Keratinocyte (primary cell): ENCODE data around the gene GEN1. TPM values are rescaled to one million over a fixed set of nuclear protein-coding genes. Genes with fewer than 3 reads are reported as not detected.

Experiments used
- DNase-seq: peaks from one replicate; pipeline ENCODE4 v3.0.0-alpha.2; 2011; ENCODE audit warnings: low read depth, missing footprints, low spot score
- FAIRE-seq: peaks from 2 replicates; lab custom pipeline; 2011; peaks lifted over from hg19 to GRCh38; lab: Jason Lieb, UNC
- H2AFZ ChIP-seq: 2 replicates; pipeline ENCODE4 v1.6.0; 2012; ENCODE audit warnings: low read length, control low read depth, inconsistent platforms; ENCODE audit not compliant: control insufficient read depth
- H3K27ac ChIP-seq: 2 replicates; pipeline ENCODE4 v1.5.1; 2011; ENCODE audit warnings: low read length; ENCODE audit not compliant: control insufficient read depth, insufficient read depth
- H3K27me3 ChIP-seq: 3 replicates; pipeline ENCODE4 v1.6.0; 2011; ENCODE audit warnings: low read length; ENCODE audit not compliant: control insufficient read depth, insufficient read depth; ENCODE audit errors: extremely low read depth
- H3K36me3 ChIP-seq, 2 experiments: 2 replicates in 1 of 2; 3 replicates in 1 of 2; pipeline ENCODE4 v1.5.1; 2011; ENCODE audit warnings: low read length in 2 of 2, mild to moderate bottlenecking in 1 of 2; ENCODE audit not compliant: control insufficient read depth in 2 of 2, insufficient read depth in 2 of 2; ENCODE audit errors: extremely low read depth in 1 of 2
- H3K4me1 ChIP-seq: 3 replicates; pipeline ENCODE4 v1.5.1; 2011; ENCODE audit warnings: low read length; ENCODE audit not compliant: control insufficient read depth, insufficient read depth; ENCODE audit errors: extremely low read depth
- H3K4me2 ChIP-seq: 3 replicates; pipeline ENCODE4 v1.6.0; 2011; ENCODE audit warnings: low read depth, low read length; ENCODE audit not compliant: control insufficient read depth, insufficient read depth; ENCODE audit errors: extremely low read depth
- H3K4me3 ChIP-seq, 3 experiments: fragments of 200-600 bp in 1 of 3; sonication (generic) in 1 of 3; 2 replicates in 2 of 3; 3 replicates in 1 of 3; pipeline ENCODE4 v1.5.1; 2011 to 2016; ENCODE audit warnings: low read length in 3 of 3, mild to moderate bottlenecking in 3 of 3, control low read depth in 2 of 3, inconsistent platforms in 1 of 3, low read depth in 1 of 3, mixed read lengths in 1 of 3, mixed run types in 1 of 3, moderate library complexity in 1 of 3; ENCODE audit not compliant: control insufficient read depth in 2 of 3, insufficient read depth in 2 of 3; ENCODE audit errors: extremely low read depth in 1 of 3
- H3K79me2 ChIP-seq: 2 replicates; pipeline ENCODE4 v1.6.0; 2012; ENCODE audit warnings: low read length; ENCODE audit not compliant: control insufficient read depth, insufficient read depth
- H3K9ac ChIP-seq: 3 replicates; pipeline ENCODE4 v1.6.0; 2011; ENCODE audit warnings: low read length; ENCODE audit not compliant: control insufficient read depth, insufficient read depth; ENCODE audit errors: extremely low read depth
- H3K9me1 ChIP-seq: 3 replicates; pipeline ENCODE4 v1.6.0; 2011; ENCODE audit warnings: low read length; ENCODE audit not compliant: control insufficient read depth, insufficient read depth; ENCODE audit errors: extremely low read depth
- H3K9me3 ChIP-seq: 2 replicates; pipeline ENCODE4 v1.5.1; 2012; ENCODE audit warnings: low read depth, low read length; ENCODE audit not compliant: control insufficient read depth
- H4K20me1 ChIP-seq: 3 replicates; pipeline ENCODE4 v1.6.0; 2011; ENCODE audit warnings: low read length; ENCODE audit not compliant: control insufficient read depth, insufficient read depth; ENCODE audit errors: extremely low read depth
- EZH2 ChIP-seq: IDR thresholded peaks from one replicate; pipeline ENCODE4 v1.6.1; 2012; ENCODE audit warnings: inconsistent platforms, mild to moderate bottlenecking, low read length, moderate library complexity
- dilution Hi-C: fragments of 300-500 bp; cut with MboI; formaldehyde crosslinking; loops from one replicate; pipeline ENCODE4 v1.7.0; 2020; ENCODE audit warnings: low sequenced_read_pairs; ENCODE audit not compliant: extremely low pct_ligation_motif_present
- polyA plus RNA-seq, 5 experiments: library from polyadenylated mRNA; depleted of rRNA in 3 of 5; stranded (reverse) in 3 of 5; stranded (forward) in 1 of 5; unstranded in 1 of 5; fragments of >200 nt; gene quantifications; 1 replicate in 1 of 5; 2 replicates in 3 of 5; 3 replicates in 1 of 5; pipeline versions ENCODE4 v1.2.1 to v1.2.3, GENCODE V29; 2011 to 2012; ENCODE audit warnings: missing spikeins in 2 of 5, low read depth in 1 of 5, low replicate concordance in 1 of 5
- TF ChIP-seq, protein P1 (sequence below), 3 experiments: IDR thresholded peaks in 1 of 3; conservative IDR thresholded peaks in 1 of 3; optimal IDR thresholded peaks in 1 of 3; 2 replicates in 2 of 3; 3 replicates in 1 of 3; pipeline versions ENCODE3 to v1.5.1; 2011; ENCODE audit warnings: low read length in 3 of 3, mild to moderate bottlenecking in 3 of 3, moderate library complexity in 2 of 3, control low read depth in 1 of 3, inconsistent platforms in 1 of 3; ENCODE audit not compliant: insufficient read depth in 2 of 3; ENCODE audit errors: extremely low read depth in 1 of 3

Gene GEN1
- polyA plus RNA-seq, 1 donor (not counting 4 experiments of a cell fraction or from before 2014, with no cell fraction given): 17.2 TPM

DNA sequence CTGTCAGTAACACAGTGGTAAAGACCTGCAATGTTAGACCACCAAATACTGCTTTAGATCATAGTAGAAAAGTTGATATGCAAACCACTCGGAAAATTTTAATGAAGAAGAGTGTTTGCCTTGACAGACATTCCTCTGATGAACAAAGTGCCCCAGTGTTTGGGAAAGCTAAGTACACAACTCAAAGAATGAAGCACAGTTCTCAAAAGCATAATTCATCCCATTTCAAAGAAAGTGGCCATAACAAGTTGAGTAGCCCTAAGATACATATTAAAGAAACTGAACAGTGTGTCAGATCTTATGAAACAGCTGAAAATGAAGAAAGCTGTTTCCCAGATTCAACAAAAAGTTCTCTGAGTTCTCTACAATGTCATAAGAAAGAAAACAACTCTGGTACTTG lies 27.5 kb downstream of the GEN1 start:
- Histone ChIP-seq H3K36me3 (peaks cover 0 to under 1% of the 10 kb centered on the region in 2 experiments), H3K4me3 (no peak overlapping the region), H3K4me1 (no peaks in the 10 kb centered on the region), H2AFZ (no peak overlapping the region), H3K9me3 (no peaks in the 10 kb centered on the region), H3K27ac (no peak overlapping the region), H3K9me1 (no peaks in the 10 kb centered on the region), H4K20me1 (no peaks in the 10 kb centered on the region), H3K27me3 (no peaks in the 10 kb centered on the region), H3K4me2 (no peak overlapping the region), H3K79me2 (no peaks in the 10 kb centered on the region), H3K9ac (no peak overlapping the region)
- DNase-seq: no peak
- TF ChIP-seq EZH2: no peak
- TF ChIP-seq, protein P1, sequence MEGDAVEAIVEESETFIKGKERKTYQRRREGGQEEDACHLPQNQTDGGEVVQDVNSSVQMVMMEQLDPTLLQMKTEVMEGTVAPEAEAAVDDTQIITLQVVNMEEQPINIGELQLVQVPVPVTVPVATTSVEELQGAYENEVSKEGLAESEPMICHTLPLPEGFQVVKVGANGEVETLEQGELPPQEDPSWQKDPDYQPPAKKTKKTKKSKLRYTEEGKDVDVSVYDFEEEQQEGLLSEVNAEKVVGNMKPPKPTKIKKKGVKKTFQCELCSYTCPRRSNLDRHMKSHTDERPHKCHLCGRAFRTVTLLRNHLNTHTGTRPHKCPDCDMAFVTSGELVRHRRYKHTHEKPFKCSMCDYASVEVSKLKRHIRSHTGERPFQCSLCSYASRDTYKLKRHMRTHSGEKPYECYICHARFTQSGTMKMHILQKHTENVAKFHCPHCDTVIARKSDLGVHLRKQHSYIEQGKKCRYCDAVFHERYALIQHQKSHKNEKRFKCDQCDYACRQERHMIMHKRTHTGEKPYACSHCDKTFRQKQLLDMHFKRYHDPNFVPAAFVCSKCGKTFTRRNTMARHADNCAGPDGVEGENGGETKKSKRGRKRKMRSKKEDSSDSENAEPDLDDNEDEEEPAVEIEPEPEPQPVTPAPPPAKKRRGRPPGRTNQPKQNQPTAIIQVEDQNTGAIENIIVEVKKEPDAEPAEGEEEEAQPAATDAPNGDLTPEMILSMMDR (optimal IDR thresholded peaks at IDR 0.05 in 1 of 3, IDR thresholded peaks at IDR 0.05 in 1 of 3, conservative IDR thresholded peaks at IDR 0.05 in 1 of 3; ENCODE audit: extremely low read depth in 1 of 3, insufficient read depth in 2 of 3, low read length in 3 of 3): no peak
- dilution Hi-C loops: no loop called here
- no peak for FAIRE-seq

DNA sequence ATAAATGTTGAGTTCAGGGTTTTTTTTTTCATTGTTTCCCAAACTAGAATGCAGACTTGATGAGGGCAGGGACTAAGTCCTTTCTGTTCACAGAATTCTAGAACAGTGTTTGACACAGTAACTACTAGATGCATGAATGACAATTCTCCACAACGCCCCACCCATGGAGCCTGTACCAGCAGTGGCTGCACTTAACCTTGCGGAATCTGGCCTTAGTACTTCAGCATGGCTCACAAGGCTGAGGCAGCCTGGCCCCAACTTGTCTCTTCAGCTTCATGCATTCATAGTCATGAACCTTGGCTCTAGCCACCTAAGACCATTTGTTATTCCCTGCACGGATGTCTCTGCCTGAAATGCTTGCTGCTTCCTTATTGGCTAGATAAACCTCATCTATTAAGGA lies 32.8 kb downstream of the GEN1 start:
- no peak for DNase-seq
- H4K20me1 ChIP-seq: no peaks in the 10 kb centered on the region
- no peak overlapping the region for H3K4me2 ChIP-seq
- no peak overlapping the region for H2AFZ ChIP-seq
- no peaks in the 10 kb centered on the region for H3K36me3 ChIP-seq
- H3K4me1 ChIP-seq: no peaks in the 10 kb centered on the region
- no peak for FAIRE-seq
- H3K9me1 ChIP-seq: no peaks in the 10 kb centered on the region
- TF ChIP-seq, protein P1 (optimal IDR thresholded peaks at IDR 0.05 in 1 of 3, IDR thresholded peaks at IDR 0.05 in 1 of 3, conservative IDR thresholded peaks at IDR 0.05 in 1 of 3; ENCODE audit: extremely low read depth in 1 of 3, insufficient read depth in 2 of 3, low read length in 3 of 3): no peak
- TF ChIP-seq EZH2: no peak
- dilution Hi-C loops: no loop called here
- H3K9me3 ChIP-seq: no peaks in the 10 kb centered on the region
- H3K27ac ChIP-seq: no peak overlapping the region
- H3K4me3 ChIP-seq: no peak overlapping the region
- H3K79me2 ChIP-seq: no peaks in the 10 kb centered on the region
- no peaks in the 10 kb centered on the region for H3K27me3 ChIP-seq
- no peak overlapping the region for H3K9ac ChIP-seq
